Measurements from ENCODE around the gene RAB11FIP3.

DNA sequence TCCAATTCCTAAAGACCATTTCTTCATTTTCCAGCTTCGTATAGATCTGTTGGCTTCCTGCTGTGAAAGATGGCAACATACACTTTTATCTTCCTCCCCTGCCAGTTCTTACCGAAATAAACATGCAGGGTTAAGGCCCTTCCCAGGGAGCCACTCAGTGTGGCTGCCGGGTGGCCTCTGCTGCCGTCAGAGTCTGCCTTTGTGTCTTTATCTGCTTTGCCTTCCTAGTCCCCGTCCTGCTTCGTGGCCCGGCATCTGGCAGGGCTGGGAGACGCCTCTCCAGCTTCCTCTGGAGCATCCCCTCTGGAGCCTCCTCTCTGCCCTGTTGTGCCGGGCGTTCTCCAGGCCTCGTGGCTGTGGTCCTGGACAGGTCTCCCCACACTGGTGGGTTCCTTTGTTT, 71.8 kb downstream of the RAB11FIP3 start:
- TF ChIP-seq GATA3 (IDR thresholded peaks at IDR 0.05; ENCODE audit: low read depth, low read length), result no peak
- TF ChIP-seq GATA2 (IDR thresholded peaks at IDR 0.05; ENCODE audit: low read depth, low read length), result no peak
